IPS-NIHi11 (cell line): ENCODE data around the gene ZNF672.
"Not testable (repeated sequence)": the region's sequence is repeated elsewhere in the genome, so short reads cannot be mapped to it uniquely, and the experiment has no call there.

Source experiments
- DNase-seq: peaks from one replicate; pipeline ENCODE4 v3.0.0; 2012; ENCODE audit warnings: mixed read lengths, low spot score

Gene ZNF672

DNA sequence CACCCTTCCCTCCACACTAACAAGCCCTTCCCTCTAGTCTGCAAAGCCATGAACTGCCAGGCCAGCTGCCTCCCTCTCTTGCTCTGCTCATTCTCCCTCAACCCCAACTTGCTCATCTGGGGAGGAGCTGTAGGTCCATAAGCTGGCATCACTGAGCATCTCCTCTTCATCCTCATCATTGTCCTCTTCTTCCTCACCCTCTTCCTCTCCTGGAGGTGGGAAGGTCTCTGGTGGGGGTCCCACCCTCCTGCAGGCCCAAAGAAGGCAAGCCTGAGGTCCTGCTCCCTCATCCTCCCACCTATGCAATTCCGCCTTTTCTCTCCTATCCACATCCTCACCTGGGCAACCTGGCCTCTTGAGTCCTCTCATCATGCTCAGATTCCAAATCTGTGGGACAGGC lies 18.2 kb downstream of the ZNF672 start:
- DNase-seq: no peak

DNA sequence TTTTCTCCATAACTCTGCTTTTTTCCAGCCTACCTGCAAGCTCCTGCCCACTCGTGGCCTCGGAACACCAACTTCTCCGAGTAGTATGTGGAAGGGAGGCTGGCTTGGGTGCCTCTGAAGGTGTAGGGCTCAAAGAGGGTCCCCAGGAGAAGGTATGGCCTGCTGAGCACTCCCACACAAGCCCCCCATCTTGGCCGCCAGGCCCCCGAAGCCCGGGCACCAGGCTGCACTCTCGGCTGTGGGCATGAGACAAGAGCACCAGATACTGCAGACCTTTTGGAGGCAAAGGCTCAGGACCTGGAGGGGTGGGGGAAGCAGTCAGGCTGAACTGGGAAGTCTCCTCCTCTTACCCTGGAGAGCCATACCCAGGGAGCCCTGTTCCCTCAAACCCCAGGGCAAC lies 19.2 kb downstream of the ZNF672 start:
- DNase-seq: no peak

DNA sequence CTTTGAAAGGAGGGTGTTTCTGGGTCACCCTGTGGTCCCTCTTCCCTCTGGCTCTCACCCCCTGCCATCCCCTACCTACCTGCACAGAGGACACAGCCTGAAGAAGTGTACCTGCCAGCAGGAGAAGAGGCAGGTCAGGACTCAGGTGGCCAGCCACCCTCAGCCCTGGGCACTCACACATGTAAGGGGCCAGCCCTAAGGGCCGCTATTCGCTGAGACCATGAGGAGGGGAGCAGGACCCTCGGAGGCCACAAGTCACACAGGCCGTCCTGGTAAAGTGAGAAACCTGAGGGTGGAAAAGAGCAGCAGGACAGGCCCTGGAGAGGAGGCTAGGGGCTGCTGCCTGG lies 19.7 kb downstream of the ZNF672 start:
- peak; percentile 40 for DNase-seq

DNA sequence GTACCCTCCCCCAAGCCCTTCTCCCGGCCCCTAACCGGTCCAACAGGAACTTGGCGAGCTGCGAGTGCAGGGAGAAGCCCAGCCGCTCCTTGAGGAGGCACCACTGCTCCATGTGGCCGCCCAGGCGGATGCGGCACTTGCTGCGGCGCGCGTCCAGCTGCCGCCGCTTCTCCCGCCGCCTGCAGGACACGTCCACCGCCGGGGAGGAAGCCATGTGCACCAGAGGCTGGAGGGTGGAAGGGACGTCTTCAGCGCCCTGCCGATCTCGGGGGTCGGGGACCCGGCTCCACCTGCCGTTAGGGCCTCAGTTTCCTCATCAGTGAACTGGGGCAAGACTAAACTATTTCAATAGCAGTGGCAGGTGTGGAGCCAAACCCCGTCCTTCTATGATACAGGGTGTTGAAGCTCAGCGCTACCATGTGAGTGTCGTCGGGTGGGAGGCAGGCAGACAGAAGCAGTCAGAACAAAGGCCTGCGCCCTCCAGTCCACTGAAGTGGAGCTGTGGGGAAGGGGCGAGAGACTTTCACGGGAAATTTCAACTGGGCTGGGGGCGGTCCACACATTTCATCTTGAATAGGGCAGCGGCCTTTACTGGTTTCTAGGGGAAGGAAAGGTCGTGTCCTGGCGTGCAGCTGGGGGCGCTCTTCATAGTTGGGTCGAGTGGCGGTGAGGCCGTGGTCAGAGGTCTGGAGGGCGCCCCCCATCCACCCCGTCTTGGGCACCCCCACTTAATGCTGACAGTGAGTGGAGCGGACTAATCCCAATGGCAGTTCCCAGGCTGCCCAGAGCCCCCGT lies 20.3 kb downstream of the ZNF672 start:
- peak; percentile 85 for DNase-seq

DNA sequence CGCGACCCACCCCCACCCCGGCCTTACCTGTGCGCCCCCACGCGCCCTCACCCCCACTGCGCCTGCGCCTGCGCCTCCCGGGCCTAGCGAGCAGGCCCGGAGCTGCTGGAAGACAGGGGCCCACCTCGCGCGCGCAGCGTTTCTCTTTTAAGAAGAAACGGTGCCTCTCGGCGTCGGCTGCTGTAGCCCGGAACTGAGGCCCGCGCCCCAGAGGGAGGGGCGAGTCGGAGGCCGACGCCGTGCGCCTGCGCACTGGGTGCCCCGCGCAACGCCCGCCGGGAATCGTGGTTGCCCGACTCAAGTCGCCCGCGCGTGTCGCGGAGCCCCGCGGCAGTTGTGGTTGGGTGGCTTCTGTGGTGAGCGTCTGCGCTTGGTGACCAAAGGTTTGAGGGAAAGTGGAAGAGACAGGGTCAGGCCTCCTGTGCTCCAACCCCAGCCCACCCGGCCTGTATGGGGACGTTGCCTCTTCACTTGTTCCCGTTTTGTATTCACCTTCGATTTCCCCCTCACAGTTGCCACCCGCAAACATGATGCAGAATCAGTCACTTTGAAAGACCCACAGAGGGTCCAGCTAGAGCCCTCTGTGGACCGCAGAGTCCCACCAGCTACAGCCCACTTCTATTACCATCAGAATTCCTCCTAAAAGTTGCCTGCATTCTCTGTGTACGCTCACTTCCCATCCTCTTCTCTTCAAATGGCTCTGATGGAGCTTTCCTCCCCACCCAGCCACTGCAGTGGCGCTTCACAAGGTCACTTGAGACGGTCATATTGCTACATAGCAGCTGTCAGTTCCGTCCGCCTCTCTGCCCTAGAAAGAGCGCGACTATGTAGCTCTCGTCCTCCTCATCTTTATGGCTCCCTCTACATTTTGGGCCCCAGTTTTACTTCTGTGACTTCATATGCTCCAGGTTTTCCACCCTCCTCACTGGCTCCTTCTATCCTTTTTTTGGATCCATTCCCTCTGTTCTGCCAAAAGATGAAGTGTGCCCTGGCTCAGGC lies 21.2 kb downstream of the ZNF672 start, which contains the start of gene ZNF692:
Gene ZNF692 (minus strand): TSS at position 195 of the 999 bp plus-strand sequence. CDS start 776 bp downstream, outside the sequence.
- DNase-seq: peak; percentile 96

DNA sequence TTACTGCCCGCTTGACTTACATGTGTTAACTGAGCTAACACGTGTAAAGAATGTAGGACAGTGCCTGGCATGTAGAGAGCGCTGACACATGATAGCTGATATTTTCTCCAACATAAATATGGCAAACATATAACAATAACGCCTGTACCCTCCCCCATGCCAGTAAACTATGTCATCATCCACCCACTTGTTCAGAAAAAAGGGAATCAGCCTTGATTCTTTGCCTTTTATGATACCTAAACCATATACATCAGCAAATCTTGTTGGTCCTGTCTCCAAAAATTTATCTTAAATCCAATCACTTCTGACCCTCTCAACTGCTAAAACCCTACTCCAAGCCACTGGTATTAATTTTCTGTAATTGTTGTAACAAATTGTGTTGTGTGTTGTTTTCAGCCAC lies 22.0 kb downstream of the ZNF672 start:
- DNase-seq: no peak

DNA sequence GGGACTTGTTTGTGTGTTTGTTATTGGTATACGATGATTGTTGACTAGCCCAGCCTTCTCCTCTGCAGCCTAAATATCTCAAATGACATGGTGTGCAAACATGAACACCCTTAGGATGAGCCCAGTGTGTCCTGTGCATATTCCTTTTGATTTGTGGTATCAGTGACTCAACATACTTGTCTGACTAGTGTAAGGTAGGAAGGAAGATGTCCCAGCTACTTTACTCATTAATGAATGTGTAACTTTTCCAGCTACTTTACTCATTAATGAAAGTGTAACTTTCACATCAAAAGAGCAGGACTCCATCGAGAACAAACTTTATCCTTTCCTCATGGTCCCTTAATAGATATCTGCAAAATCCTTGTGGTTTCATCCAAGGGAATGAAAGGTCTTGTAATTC lies 23.6 kb downstream of the ZNF672 start:
- DNase-seq: no peak

DNA sequence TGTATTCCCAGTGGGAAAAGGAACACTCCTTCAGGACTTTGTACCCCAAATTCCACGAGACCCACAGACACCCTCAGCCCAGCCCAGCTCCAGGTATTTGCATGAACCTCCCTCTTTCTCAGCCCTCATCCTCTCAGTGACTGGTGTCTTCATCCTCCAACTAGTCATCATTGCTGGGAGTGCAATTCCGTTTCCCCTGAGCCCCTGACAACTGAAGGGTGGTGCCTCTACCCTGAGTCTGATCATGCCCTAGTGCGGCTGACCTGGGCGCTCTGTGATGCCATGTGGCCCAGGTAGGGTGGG lies 24.6 kb downstream of the ZNF672 start:
- no peak for DNase-seq

DNA sequence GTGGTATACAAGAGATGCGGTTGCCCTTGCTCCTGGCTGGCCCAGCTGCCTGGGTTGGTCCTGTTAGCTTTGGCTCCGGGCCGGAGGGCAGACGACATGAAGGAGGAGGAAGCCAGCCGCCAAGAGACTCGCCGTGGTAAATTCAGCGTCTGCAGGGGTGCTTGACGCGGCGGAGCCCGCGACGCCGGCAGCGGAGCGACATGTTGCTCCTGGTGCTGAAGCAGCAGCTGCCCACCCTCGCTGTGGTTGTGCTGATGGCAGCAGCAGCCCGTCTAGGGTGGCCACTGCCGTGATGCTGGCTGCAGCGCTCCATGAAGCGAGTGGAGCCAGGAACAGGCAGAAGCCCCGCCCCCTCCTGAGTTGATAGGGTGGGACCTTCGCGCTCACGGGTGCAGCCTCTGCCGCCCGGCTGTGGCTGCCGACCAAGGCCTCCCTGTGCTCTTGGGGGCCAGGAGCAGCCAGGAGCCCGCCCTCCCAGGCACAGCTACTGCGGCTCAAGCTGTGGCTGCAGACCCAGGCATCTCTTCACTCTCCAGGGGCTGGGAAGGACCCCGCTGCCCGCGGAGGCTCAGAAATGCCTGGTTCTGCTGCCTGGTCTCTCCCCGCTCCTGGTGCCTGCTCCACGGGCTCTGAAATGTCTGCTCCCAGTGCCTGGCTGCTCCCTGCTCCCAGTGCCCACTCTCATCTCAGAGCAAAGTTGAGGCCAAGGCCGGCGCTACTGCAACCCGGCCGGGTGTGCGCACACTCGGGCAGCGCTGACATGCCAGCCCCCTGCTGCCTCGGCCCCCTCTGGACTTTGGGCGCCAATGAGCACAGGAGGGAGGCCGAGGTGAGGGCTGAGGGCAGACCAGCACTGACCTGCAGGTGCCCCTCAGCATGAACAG lies 25.2 kb downstream of the ZNF672 start:
- DNase-seq: peak; percentile 70

DNA sequence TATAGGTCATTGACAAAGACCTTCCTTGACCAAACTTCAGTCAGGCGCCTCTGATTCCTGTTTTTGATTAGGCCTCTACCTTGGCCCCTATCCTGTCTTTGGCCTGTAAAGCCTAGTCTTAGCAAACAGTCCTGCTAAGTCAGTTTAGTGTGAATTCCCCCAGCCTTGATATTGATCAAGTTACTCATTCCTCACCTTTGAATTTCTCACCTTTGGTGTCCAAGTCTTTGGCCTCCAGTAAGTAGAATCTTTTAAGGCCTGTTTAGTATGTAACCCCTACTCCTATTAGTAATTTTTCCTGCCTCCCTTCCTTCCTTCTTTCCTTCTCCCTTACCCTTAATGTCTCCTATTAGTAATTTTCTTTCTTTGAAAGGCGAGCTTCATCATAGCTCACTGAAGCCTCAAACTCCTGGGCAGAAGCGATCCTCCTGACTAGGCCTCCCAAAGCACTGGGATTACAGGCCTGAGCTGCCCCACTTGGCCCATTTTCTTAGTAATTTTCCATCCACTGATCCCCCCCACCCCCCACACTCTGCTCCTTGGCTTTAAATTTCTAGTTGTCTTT lies 33.9 kb downstream of the ZNF672 start:
- no peak for DNase-seq

DNA sequence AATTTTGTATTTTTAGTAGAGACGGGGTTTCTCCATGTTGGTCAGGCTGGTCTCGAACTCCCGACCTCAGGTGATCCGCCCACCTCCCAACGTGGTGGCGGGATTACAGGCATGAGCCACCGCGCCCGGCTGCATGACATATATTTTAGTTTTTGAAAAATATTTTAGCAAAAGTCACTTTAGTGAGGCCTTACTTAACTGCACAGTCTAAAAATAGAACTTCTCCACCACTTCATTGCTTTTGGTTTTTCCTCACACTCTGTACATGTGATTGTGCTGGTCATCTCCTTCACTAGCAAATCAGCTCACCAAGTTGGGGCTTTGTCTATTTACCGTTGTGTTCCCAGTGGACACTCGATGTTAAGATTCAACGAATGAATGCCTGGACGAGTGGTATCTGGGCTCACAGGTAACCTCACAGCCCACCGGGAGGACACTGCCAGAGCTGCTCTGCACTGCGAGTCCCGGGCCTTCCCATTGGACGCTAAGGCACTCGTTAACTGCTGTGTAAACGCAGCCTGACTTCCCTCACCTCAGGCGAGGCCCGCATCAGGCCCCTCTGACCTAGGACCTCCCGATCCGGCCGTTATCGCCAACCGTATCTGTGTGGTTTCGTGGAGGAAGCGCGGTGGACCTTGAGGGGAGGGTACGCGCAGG lies 34.9 kb downstream of the ZNF672 start:
- peak; percentile 64 for DNase-seq

DNA sequence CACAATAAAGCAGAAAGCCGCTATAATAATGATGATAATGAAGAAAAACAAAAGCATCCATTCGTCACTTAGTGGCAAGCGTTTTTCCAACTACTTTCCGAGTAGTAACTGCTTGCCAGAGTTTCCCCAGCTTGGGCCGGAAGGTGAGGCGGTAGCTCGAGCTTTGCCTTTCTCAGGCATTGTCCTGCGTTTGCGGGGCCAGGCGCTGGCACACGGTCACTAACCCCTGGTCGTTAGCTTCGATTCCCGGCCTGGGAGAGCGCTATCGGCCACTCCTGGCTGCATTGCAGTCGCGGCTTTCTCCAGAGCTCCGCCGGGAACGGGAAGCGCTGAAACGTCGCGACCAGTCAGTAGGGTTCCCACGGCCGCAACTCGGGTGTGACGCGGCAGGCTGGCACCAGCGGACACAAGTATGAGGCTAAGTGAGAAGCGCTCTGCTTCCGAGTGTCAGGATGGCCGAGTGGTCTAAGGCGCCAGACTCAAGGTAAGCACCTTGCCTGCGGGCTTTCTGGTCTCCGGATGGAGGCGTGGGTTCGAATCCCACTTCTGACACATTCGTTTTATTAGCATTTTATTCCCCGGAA lies 35.5 kb downstream of the ZNF672 start:
- peak; percentile 79 for DNase-seq

DNA sequence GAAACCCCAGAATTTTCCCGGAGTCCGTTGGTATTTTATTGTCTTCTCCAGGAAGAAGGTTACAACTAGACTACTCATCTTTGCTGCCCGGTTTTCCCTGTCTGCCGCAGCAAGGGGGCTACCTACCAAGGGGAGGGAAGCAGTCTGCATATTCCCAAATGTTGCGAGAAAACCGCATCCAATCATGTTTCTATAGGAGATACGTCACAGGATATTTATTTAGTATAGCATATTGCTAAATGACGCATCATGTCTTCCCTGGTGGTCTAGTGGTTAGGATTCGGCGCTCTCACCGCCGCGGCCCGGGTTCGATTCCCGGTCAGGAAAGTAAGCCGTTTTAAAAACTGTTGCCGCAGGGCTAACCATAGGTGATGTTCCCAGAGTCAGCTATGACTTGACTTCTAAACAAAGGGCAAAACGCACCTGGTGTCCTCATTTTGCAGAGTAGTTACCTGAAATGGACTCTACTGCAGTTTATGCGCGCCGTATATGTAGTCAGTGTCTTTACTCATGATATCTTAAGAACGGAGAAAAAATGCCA lies 36.0 kb downstream of the ZNF672 start:
- peak; percentile 66 for DNase-seq

DNA sequence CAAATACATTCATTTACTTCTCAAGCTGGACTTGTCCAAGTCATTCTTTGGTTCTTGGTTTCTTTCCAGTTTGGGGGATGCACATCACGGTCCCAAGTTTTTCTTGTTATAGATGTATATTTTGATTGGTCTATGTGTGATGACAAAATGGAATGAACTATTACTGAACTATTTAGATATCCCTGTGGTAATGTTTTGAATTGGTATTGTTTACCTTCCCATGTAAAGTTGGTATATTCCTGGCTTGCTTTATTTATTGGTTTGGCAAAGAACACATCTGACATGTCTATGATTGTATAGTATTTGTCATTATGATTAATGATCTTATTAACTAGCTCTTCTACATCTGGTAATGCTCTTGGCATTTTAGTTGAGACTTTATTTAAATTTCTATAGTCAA lies 43.2 kb downstream of the ZNF672 start:
- no peak for DNase-seq

DNA sequence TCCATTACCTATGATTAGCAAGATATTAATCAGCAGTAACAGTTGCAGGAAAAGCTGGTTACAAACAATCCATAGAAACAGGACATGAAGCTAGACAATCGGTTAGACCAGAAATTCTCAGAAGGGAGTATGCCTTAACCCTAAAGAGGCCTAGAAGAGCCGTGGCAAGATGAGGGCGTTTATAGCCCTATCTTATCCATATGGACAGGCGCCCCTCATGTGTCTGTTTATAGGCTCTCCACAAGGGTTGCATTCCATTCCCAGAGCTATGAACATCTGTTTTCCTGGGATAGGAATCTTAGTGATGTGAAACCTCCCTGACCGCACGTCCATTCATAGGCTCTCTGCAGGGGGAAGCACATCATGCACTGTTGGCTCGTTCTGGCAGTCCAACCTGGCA lies 44.4 kb downstream of the ZNF672 start:
- DNase-seq: not testable (repeated sequence)

DNA sequence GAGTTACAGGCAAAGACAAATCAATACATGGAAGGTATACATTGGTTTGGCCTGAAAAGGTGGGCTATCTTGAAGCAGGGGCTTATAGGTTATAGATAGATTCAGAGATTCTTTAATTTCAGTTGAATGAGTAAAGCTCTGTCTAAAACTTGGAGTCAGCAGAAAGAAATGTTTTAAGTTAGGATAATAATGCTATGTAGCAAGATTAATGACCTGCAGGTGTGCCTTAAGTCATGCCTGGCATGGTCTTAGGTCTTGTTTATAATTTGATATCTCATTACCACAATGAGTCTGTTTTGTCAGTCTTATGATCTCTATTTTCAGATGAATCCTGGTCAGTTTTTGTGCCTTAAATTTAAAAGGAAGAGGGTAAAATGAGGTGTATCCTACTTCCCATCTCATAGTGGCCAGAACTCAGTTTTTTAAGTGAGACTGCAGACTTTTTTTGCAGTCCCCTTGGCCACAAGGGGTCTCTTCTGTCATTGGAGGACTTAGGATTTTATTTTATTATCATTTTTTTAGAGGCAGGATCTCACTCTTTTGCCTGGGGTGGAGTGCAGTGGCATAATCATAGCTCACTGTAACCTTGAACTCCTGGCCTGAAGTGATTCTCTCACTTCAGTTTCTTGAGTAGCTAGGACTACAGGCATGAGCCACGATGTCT lies 46.7 kb downstream of the ZNF672 start:
- no peak for DNase-seq

DNA sequence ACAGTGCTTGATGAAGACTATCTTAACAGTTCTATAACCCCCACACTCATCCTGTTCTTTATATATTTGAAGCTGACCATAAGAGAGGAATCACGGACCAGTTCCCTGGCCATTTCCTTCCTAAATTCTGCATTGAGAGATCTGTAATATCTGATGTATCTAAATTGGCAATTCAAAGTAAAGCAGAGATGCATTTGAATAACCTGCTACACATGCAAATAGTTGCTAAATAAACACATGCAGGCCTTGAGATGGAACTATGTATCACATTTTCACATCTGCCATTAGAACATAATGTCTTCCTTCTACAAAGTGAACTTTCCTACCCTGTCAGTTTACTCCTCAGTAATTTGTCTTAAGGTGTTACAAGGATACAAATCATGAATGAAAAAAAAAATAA lies 47.6 kb downstream of the ZNF672 start:
- no peak for DNase-seq

DNA sequence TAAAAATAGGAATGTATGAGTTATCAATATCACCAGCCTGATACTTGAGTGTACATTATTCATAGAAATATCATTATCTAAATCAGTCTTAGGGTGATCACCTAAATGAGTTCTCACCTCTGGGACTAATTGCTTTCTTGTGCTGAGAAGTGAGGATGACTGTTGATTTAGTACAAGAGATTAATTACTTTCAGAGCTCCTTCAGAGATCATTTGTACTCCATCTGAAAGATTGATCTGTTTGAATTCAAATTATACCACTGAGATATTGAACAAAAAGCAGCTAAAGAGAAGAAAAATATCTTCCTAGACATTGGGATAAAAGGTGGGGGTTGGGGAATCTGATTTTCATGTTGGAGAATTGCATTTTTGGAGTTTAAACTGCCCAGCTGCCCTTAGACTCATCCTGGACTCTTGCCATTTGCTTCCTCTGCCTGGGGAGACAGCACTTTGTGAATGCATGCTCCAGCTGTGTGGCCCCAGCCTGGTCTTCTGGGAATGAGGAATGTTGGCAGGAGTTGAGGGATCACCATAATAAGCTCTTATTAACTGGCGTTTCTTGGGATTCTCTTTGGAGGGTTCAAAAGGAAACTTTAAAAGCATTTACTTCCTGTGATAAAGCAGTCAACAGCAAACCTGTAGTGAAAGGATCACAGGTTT lies 48.3 kb downstream of the ZNF672 start:
- DNase-seq: no peak

DNA sequence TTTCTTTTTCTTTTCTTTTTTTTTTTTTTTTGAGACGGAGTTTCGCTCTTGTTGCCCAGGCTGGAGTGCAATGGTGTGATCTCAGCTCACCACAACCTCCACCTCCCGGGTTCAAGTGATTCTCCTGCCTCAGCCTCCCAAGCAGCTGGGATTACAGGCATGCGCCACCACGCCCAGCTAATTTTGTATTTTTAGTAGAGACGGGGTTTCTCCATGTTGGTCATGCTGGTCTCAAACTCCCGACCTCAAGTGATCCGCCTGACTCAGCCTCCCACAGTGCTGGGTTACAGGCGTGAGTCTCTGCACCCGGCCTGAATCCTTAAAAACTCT lies 51.9 kb downstream of the ZNF672 start:
- not testable (repeated sequence) for DNase-seq
